ENCODE measurements around the gene POU6F2.
A peak's percentile ranks its signal among the peaks of the same experiment; 100 is the strongest.

POU6F2 gene

DNA sequence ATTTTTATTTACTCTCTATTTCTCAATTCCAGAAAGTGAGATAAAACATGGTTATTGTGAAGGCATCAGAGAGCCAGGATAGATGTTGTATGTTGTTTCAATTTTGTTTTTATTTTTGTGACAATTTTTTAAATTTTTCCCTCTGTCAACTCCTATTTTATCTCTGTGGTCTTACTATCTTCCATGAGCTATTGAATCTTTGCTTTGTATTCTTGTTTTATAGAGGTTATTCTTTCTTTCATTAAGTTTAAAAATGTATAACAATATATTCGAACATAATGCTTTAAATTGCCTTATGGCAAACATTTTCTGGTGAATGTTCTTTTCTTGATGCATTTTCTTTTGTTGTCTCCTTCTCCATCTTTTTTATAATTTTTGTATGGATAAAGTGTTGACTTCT lies 78.4 kb downstream of the POU6F2 start:
- no peak overlapping the region for H3K27ac ChIP-seq
- H3K4me3 ChIP-seq: no peak overlapping the region
- TF ChIP-seq, protein P1, sequence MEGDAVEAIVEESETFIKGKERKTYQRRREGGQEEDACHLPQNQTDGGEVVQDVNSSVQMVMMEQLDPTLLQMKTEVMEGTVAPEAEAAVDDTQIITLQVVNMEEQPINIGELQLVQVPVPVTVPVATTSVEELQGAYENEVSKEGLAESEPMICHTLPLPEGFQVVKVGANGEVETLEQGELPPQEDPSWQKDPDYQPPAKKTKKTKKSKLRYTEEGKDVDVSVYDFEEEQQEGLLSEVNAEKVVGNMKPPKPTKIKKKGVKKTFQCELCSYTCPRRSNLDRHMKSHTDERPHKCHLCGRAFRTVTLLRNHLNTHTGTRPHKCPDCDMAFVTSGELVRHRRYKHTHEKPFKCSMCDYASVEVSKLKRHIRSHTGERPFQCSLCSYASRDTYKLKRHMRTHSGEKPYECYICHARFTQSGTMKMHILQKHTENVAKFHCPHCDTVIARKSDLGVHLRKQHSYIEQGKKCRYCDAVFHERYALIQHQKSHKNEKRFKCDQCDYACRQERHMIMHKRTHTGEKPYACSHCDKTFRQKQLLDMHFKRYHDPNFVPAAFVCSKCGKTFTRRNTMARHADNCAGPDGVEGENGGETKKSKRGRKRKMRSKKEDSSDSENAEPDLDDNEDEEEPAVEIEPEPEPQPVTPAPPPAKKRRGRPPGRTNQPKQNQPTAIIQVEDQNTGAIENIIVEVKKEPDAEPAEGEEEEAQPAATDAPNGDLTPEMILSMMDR (IDR thresholded peaks at IDR 0.05): no peak
- no peak for DNase-seq (ENCODE audit: low spot score)

DNA sequence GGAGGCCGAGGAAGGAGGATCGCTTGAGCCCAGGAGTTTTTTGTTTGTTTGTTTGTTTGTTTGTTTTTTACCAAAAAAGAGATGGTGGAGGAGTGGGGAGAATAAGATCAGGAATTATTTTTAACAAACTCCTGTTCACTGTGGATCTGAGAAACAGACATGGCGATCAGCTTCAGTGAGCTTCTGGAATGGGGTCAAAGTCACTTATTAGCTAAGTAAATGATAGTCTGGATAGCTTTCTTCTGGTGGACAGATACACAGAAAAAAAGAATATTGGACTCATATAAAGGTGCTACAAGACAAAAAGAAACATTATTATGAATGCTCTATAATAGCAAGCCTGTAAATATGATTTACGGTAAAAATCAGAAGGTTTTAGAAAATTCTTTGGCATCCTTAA lies 85.1 kb downstream of the POU6F2 start:
- Histone ChIP-seq H3K4me3 (no peak overlapping the region), H3K27ac (no peak overlapping the region)
- TF ChIP-seq, protein P1 (IDR thresholded peaks at IDR 0.05): no peak
- DNase-seq (ENCODE audit: low spot score): no peak

DNA sequence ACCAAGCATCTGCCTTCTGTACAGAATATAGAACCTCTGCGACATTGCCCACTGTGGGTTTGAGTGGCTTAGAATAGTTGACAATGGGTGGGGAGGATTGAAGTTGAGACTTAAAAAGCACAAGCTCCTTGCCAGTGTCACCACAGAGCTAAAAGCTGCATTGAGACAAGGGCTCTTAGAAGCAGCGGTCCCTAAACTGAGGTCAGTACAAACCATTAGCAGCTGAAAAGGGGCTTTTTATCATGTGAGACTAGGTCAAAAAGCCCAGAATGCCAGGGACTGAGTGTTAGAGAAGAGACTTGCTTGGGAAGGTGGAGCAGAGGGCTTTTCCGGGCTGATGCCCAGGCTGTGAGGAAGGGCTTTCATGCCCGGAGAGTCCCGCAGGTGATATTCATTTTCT lies 91.3 kb downstream of the POU6F2 start:
- Histone ChIP-seq H3K27ac (no peak overlapping the region), H3K4me3 (no peak overlapping the region)
- TF ChIP-seq, protein P1 (IDR thresholded peaks at IDR 0.05): no peak
- no peak for DNase-seq (ENCODE audit: low spot score)

DNA sequence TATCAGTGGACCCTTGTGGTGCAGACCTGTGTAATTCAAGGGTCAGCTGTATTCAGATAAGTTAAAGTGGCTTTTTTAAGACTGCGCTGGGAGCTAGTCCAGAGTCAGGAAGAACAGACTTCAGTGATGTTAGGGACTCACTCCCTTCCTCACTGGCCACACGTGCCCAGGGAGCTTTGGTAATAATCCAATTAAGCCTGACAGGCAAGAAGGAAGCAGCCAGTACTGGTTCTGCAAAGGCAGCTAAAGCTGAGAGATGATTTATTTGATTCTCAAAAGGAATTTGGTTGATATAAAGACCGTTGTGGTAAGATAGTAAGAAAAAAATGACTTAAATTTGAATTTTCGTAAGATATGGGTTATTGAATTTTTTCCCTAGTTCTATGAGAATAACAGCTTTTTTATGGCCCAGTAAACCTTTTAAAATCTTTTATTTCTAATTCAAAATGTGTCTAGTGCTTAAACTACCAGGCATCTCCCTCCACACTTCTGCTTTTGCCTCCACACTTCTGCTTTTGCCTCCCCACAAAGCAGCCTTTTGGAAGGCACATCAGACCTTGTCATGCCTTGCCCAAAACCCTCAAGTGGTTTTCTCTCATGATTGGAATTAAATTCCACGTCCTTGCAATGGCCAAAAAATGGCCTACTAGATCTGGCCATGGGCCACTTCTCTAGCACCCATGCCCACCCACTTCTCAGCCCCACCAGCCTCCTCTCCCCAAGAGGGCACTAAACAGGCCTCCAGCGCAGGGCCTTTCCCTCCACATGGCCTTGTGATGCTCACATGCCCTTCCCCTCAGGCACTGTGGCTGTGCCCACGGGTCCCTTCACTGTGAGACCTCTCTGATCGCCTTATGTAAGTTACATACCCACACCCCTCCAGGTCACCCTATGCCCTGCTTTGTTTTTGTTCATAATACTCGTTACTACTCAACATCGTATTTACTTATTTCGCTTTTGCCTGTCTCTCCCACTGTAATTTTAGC lies 92.5 kb downstream of the POU6F2 start:
- DNase-seq (ENCODE audit: low spot score): no peak

DNA sequence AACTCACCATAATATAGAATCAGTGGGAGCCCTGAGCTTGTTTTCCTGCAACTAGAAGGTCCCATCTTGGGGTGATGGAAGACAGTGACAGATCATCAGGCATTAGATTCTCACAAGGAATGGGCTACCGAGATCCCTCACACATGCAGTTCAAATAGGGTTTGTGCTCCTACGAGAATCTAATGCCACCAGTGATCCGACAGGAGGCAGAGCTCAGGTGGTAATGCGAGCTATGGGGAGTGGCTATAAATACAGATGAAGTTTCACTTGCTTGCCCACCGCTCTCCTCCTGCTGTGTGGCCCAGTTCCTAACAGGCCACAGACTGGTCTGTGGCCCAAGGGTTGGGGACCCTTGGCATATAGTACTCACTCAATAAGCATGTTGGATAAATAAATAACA lies 93.4 kb downstream of the POU6F2 start:
- Histone ChIP-seq H3K4me3 (no peak overlapping the region), H3K27ac (no peak overlapping the region)
- no peak for DNase-seq (ENCODE audit: low spot score)
- TF ChIP-seq, protein P1 (IDR thresholded peaks at IDR 0.05): no peak

More for the DNA sequence above, 92.5 kb downstream of the POU6F2 start:
- Histone ChIP-seq H3K27ac (no peak overlapping the region), H3K4me3 (no peak overlapping the region)
- TF ChIP-seq, protein P1 (IDR thresholded peaks at IDR 0.05): no peak

DNA sequence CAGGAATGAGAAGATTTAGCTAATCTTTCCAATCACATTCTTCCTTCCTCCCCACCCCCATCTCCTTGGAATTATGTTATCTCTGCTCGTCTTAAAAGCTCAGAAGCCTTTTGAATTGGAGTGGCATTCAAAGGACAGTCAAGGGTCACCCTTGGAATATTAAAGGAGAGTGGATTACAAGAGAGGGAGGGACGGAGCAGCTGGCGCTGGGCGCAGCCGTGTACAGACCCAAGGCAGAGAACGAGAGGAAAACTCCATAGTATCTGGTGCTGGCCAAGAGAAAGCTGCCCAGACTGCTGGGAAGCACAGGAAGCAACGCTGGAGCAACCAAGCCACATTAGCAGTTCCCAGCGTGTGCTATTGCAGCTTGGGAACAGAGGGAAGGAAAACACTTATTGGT lies 95.7 kb downstream of the POU6F2 start:
- Histone ChIP-seq H3K4me3 (peak overlapping the region; percentile 42), H3K27ac (no peak overlapping the region)
- TF ChIP-seq, protein P1 (IDR thresholded peaks at IDR 0.05): no peak
- DNase-seq (ENCODE audit: low spot score): no peak

DNA sequence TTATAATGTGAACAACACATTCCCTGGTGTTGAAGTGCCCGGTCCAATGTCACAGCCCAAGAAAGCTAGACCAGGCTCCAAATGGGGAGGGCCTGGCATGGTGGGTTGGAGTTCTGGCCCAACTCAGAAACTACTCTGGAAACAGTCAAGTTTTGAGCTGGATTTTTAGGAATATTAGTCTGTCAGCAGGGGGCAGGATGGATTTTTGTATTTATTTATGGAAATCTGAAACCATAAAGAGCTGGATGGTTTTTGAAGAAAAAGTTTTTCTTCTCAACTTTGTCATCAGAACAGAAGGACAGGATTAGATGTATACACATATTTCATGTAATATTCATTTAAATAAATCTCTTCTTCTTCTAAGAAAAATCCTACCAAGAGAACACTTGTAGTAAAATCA lies 97.5 kb downstream of the POU6F2 start:
- Histone ChIP-seq H3K4me3 (no peak overlapping the region), H3K27ac (no peak overlapping the region)
- TF ChIP-seq, protein P1 (IDR thresholded peaks at IDR 0.05): no peak
- DNase-seq (ENCODE audit: low spot score): no peak

Measured in coronary artery (tissue), 2 donors.